Measurements from ENCODE around the gene HOXA4.

GRCh38 chr7:27157702-27158431 is 27.3 kb upstream of the HOXA4 start:
- TF ChIP-seq, protein P1, sequence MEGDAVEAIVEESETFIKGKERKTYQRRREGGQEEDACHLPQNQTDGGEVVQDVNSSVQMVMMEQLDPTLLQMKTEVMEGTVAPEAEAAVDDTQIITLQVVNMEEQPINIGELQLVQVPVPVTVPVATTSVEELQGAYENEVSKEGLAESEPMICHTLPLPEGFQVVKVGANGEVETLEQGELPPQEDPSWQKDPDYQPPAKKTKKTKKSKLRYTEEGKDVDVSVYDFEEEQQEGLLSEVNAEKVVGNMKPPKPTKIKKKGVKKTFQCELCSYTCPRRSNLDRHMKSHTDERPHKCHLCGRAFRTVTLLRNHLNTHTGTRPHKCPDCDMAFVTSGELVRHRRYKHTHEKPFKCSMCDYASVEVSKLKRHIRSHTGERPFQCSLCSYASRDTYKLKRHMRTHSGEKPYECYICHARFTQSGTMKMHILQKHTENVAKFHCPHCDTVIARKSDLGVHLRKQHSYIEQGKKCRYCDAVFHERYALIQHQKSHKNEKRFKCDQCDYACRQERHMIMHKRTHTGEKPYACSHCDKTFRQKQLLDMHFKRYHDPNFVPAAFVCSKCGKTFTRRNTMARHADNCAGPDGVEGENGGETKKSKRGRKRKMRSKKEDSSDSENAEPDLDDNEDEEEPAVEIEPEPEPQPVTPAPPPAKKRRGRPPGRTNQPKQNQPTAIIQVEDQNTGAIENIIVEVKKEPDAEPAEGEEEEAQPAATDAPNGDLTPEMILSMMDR (IDR thresholded peaks at IDR 0.05) = no peak
- no peak for TF ChIP-seq POLR2A (IDR thresholded peaks at IDR 0.05)
